ENCODE measurements around the gene DDX28. TPM values are rescaled to one million over a fixed set of nuclear protein-coding genes. Genes with fewer than 3 reads are reported as not detected.

The DDX28 gene
- total and polyA plus RNA-seq, 2 of the 8 experiments (the other 6 are each of a cell fraction or from before 2014, with no cell fraction given), result 16.8 to 28.1 TPM

DNA sequence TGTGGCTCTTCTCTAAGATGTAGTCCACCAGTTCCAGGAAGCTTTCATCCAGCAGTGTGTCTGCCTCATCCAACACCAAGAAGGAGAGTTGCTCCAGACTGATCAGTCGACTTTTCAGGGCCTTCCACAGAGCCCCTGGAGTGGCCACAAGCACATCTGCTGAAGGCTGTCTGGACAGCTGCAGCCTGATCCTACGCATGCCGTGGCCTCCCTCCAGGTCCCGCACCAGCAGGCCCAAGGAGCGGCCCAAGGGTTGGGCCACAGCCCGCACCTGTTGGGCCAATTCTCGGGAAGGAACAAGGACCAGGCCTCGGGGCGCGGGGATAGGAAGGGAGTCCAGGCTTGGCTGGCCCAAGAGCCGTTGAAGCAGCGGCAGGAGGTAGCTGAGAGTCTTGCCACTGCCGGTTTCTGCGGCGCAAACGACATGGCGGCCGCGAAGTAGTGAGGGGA lies 729 bp downstream of the DDX28 start:
- Histone ChIP-seq H3K18ac (ENCODE audit: extremely low read depth, low read length) (peak overlapping the region; percentile 90), H2BK15ac (ENCODE audit: low read length) (no peak overlapping the region), H3K4me1 (replicated peaks in 1 of 4; ENCODE audit: control insufficient read depth in 3 of 4, insufficient read depth in 4 of 4, low read length in 3 of 4) (peaks cover 0 to 8% (median 5%) of the 10 kb centered on the region in 4 experiments; a peak in 5 of 7 replicates), H2AFZ (ENCODE audit: low read length) (peak overlapping the region; percentile 61; the same call in 1 of the 2 replicates), H3K14ac (ENCODE audit: insufficient read length) (no peak overlapping the region), H2BK20ac (ENCODE audit: low read length) (no peak overlapping the region), H3K79me2 (ENCODE audit: control insufficient read depth in 1 of 2, insufficient read depth in 2 of 2, low read length in 2 of 2) (peaks cover 0 to 27% of the 10 kb centered on the region in 2 experiments; a peak in 2 of 4 replicates), H4K8ac (ENCODE audit: extremely low read depth, insufficient read depth, low read length) (peak overlapping the region; percentile 100; the same call in 1 of the 2 replicates), H3K23ac (ENCODE audit: insufficient read length) (no peak overlapping the region), H3K4ac (replicated peaks; ENCODE audit: insufficient read length, low read depth, low read length) (no peak overlapping the region), H2BK12ac (ENCODE audit: low read depth, low read length) (peak overlapping the region; percentile 60; the same call in 1 of the 2 replicates), H2BK120ac (replicated peaks; ENCODE audit: low read depth, low read length) (no peak overlapping the region), H2BK5ac (ENCODE audit: low read depth, low read length) (peak overlapping the region; percentile 97), H3K79me1 (ENCODE audit: low read depth, low read length) (peaks cover 6% of the 10 kb centered on the region), H2AK5ac (ENCODE audit: low read depth, low read length) (0 out of 2 replicates have a peak overlapping the region, but pooled peaks have one; percentile 19), H3K9me3 (ENCODE audit: insufficient read depth in 2 of 2, low read depth in 1 of 2, low read length in 1 of 2) (no peaks in the 10 kb centered on the region), H3K27me3 (replicated peaks in 1 of 4; ENCODE audit: control insufficient read depth in 3 of 4, extremely low read depth in 1 of 4, insufficient read depth in 3 of 4, low read length in 3 of 4) (no peaks in the 10 kb centered on the region), H4K91ac (replicated peaks; ENCODE audit: insufficient read length, low read length) (no peak overlapping the region), H3K56ac (replicated peaks; ENCODE audit: insufficient read length, low read depth, low read length) (no peak overlapping the region), H3K9ac (replicated peaks in 1 of 4; ENCODE audit: extremely low read depth in 1 of 4, low read depth in 3 of 4, low read length in 3 of 4) (peak overlapping the region; percentile 96 to 98 (median 97)), H4K20me1 (replicated peaks in 1 of 2; ENCODE audit: control insufficient read depth in 1 of 2, insufficient read depth in 2 of 2, low read length in 2 of 2) (peaks cover 0 to 3% of the 10 kb centered on the region in 2 experiments), H3K27ac (ENCODE audit: low read depth, low read length) (peak overlapping the region; percentile 97), H3K23me2 (ENCODE audit: low read depth, low read length) (peaks cover 12% of the 10 kb centered on the region), H3K36me3 (ENCODE audit: control insufficient read depth in 2 of 4, insufficient read depth in 4 of 4, low read length in 3 of 4) (peaks cover 0 to 8% (median 1%) of the 10 kb centered on the region in 4 experiments; a peak in 4 of 8 replicates), H3K4me3 (ENCODE audit: extremely low read depth in 1 of 4, insufficient read depth in 2 of 4, low read depth in 3 of 4, low read length in 4 of 4) (peak overlapping the region; percentile 89 to 99 (median 96)), H3K4me2 (ENCODE audit: insufficient read depth in 1 of 2, low read depth in 2 of 2, low read length in 2 of 2) (peak overlapping the region; percentile 72 to 94), H4K5ac (ENCODE audit: insufficient read length, low read depth, low read length) (peak overlapping the region; percentile 64)
- no peak for TF ChIP-seq SIRT6 (IDR thresholded peaks at IDR 0.05; ENCODE audit: low read length)
- peak in 1 of 2 experiments; percentile 46; a peak in 1 of 3 replicates for TF ChIP-seq POLR2A (IDR thresholded peaks at IDR 0.05; ENCODE audit: control extremely low read depth in 1 of 2, low read depth in 2 of 2, low read length in 2 of 2)
- peak; percentile 41; the same call in 1 of the 2 replicates for TF ChIP-seq YY1 (IDR thresholded peaks at IDR 0.05; ENCODE audit: low read depth, low read length)
- TF ChIP-seq RAD21 (IDR thresholded peaks at IDR 0.05 in 1 of 2, conservative IDR thresholded peaks at IDR 0.05 in 1 of 2; ENCODE audit: low read depth in 2 of 2, low read length in 2 of 2), result no peak
- ChIA-PET POLR2A (ENCODE audit: partially characterized antibody) (interaction anchor here (0.6 to 4.1 kb wide), 26 partner anchors 9 to 702 kb away, joined by 3 to 28 read pairs (median 4); partner anchors contain the start of genes ACD, DPEP2, NFATC3 and RANBP10), CTCF (ENCODE audit: partially characterized antibody) (interaction anchor here (0.6 to 3.2 kb wide), 12 partner anchors 11 to 218 kb away, joined by 3 to 18 read pairs (median 3); partner anchors contain the start of gene DPEP2)
- DNase-seq (ENCODE audit: low read depth in 1 of 2, low spot score in 2 of 2) (no peak), FAIRE-seq (no peak)
- 21% methylated on average over 19 of the region's 19 CpGs; no CpG with 5 or more reads in 1 of the 2 experiments for WGBS, 2 experiments (ENCODE audit: extremely low coverage in 1 of 2, insufficient coverage in 1 of 2, insufficient read length in 1 of 2, insufficient replicate concordance in 2 of 2, low coverage in 1 of 2, low lambda C conversion rate in 2 of 2, missing lambda C conversion rate in 1 of 2)
